HFF-Myc (cell line): ENCODE data around the gene AGR3.

Experiments
- DNase-seq: peaks from one replicate; pipeline ENCODE4 v3.0.0-alpha.2; 2011; ENCODE audit warnings: low read depth; ENCODE audit errors: extremely low read depth
- H3K4me3 ChIP-seq: replicated peaks from 2 replicates; pipeline ENCODE4 v1.5.1; 2011; ENCODE audit warnings: low read depth, mild to moderate bottlenecking, control low read depth, low read length
- TF ChIP-seq, protein P1 (sequence below): IDR thresholded peaks from 2 replicates; pipeline ENCODE4 v1.5.1; 2012; ENCODE audit warnings: mild to moderate bottlenecking, low read depth, low read length, control low read depth; ENCODE audit errors: missing control alignments

AGR3 gene

DNA sequence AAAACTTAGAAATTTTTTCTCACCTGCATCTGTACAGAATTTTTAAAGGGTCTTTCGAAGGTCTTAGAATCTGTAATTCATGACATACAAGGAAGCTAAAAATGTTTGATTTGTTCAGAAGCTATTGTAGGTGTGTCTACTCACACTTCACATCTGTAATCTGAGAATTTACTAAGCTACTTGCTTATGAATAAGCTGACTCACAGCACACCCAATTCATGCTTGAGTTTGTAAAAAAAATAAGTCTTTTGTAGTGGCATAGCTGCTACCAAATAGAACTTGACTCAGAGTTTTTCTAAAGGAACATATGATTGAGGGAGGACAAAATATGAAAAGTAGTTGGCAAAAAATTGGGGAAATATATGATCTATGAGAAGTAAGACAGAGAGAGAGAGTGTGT lies 64.2 kb downstream of the AGR3 start:
- no peak overlapping the region for H3K4me3 ChIP-seq
- TF ChIP-seq, protein P1, sequence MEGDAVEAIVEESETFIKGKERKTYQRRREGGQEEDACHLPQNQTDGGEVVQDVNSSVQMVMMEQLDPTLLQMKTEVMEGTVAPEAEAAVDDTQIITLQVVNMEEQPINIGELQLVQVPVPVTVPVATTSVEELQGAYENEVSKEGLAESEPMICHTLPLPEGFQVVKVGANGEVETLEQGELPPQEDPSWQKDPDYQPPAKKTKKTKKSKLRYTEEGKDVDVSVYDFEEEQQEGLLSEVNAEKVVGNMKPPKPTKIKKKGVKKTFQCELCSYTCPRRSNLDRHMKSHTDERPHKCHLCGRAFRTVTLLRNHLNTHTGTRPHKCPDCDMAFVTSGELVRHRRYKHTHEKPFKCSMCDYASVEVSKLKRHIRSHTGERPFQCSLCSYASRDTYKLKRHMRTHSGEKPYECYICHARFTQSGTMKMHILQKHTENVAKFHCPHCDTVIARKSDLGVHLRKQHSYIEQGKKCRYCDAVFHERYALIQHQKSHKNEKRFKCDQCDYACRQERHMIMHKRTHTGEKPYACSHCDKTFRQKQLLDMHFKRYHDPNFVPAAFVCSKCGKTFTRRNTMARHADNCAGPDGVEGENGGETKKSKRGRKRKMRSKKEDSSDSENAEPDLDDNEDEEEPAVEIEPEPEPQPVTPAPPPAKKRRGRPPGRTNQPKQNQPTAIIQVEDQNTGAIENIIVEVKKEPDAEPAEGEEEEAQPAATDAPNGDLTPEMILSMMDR = no peak
- DNase-seq = no peak

- TF ChIP-seq, protein P1 = no peak
- no peak for DNase-seq
These were observed 65.0 kb downstream of the AGR3 start for GRCh38 chr7:16816824-16817223.

DNA sequence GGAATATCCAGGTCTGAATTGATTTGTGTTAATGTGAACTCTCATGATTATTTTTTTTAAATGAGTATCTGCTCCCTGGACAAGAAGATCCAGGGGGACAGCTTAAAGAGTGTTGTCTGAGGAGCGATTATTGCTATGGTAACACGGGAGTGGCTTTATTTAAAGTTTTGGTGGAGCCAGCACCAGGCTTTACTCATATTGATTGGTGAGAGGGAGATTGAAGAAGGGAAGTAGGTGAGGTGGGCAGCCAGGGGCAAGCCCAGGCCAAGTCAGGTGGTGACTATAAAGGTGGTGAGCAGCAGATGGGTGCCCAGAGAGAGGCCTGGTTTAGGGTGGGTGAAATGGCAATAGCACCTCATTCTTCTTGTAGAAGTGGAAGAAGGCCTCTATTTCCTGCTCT lies 66.8 kb downstream of the AGR3 start:
- TF ChIP-seq, protein P1 = no peak
- DNase-seq = no peak
- H3K4me3 ChIP-seq = no peak overlapping the region

More at GRCh38 chr7:16816824-16817223, 65.0 kb downstream of the AGR3 start:
- H3K4me3 ChIP-seq = no peak overlapping the region

- H3K4me3 ChIP-seq = no peak overlapping the region
- TF ChIP-seq, protein P1 = no peak
- DNase-seq = no peak
These were observed 68.6 kb downstream of the AGR3 start for GRCh38 chr7:16813232-16813616.

- TF ChIP-seq, protein P1 = no peak
- DNase-seq = no peak
- H3K4me3 ChIP-seq = no peak overlapping the region
These were observed 69.1 kb downstream of the AGR3 start for GRCh38 chr7:16812542-16813231.

GRCh38 chr7:16811551-16811950 lies 70.2 kb downstream of the AGR3 start:
- TF ChIP-seq, protein P1 = no peak
- no peak overlapping the region for H3K4me3 ChIP-seq
- DNase-seq = peak; percentile 9

DNA sequence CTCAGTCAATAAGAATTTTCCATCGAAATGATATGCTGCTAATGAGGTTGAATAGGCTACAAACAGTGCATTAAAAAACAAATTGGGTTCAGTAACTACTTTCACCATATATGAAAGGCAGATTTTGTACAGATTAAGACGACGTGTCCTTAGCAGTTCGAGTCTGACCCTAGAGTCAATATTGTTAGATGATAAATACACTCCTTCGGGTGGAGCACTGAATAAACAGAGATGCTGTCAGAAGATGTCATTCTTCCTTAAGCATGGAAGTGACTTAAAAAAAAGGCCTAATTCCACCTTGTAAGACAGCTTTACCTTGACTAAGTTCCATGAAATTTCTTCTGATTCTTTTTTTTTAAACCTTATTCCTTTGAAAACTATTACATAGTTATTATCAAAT lies 71.2 kb downstream of the AGR3 start:
- DNase-seq = no peak
- no peak overlapping the region for H3K4me3 ChIP-seq
- TF ChIP-seq, protein P1 = no peak
